ELF-1 (cell line): Measurements from ENCODE around the gene ERC2.
A peak's percentile ranks its signal among the peaks of the same experiment; 100 is the strongest.

Experiments
- DNase-seq: peaks from one replicate; pipeline ENCODE4 v3.0.0-alpha.2; 2016; ENCODE audit warnings: low read depth, low spot score

The ERC2 gene

GRCh38 chr3:55683666-55684270 lies 784.5 kb downstream of the ERC2 start:
- DNase-seq, result no peak

- DNase-seq, result no peak
Measured at GRCh38 chr3:55682461-55682860, 785.8 kb downstream of the ERC2 start.

DNA sequence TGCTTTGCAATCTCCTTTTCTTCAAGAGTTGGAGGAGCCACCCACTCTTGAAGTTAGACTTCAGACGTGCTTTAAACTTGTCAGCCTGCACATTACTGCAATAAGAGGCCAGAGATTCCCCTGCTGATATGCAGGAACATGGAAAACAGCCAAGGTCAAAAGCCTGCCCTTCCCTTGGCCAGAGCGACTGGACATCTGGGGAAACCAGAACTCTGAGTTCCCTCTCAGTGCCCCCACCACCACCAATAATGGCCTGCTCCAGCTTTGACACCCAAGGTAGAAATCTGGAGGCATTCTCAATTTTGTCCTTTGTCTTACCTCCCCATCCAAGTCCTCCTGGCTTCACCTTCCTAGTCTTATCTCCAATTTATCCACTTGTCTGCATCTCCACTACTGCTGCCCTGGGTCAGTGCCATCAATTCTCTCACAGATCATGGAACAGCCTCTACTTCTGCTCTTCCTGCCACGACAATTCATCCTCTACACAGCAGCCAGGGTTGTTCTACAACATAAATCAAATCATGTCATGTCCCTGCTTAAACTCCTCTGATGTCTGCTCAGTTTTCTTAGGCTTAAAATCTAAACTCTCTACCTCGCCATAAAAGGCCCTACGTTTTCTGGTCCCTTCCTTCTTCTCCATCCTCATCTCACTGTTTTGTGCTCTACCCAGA lies 789.6 kb downstream of the ERC2 start:
- DNase-seq, result no peak

DNA sequence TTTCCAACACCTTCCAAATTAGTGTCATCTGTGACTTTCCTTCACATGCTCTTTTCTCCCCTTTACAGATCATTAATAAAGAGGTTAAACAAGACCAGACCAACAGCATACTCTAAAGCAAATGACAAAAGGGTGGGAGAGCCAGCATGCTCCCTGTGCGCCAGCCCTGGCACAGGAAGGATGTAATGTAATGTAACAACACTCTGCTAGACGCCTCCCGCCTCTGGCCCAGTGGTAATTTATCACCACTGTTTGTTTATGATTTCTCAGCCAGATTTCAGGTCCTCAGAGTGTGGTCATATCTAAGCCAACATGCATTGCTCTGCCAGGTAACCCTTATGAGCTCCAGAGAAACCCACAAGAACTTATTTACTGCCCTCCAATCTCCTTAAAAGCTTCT lies 791.6 kb downstream of the ERC2 start:
- no peak for DNase-seq

GRCh38 chr3:55675478-55675877 lies 792.8 kb downstream of the ERC2 start:
- DNase-seq, result no peak

DNA sequence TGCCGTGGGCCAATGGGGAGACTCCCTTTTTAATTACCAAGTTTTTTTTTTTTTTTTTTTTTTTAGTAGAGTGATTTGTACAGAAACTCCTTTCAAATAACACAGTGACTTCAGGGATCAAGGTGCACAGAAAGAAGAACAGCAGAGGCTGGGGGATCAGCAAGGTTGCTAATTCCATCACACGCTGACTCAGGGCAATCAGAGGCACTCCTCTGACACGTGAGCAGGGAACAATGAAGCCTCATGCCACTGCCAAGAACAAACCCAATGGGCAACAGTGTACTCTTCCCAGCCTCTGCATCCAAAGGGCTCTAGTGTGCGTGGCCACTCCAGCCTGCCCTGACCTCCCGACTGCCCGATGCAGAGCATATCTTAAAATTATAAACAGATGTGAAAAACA lies 794.5 kb downstream of the ERC2 start:
- DNase-seq, result no peak

DNA sequence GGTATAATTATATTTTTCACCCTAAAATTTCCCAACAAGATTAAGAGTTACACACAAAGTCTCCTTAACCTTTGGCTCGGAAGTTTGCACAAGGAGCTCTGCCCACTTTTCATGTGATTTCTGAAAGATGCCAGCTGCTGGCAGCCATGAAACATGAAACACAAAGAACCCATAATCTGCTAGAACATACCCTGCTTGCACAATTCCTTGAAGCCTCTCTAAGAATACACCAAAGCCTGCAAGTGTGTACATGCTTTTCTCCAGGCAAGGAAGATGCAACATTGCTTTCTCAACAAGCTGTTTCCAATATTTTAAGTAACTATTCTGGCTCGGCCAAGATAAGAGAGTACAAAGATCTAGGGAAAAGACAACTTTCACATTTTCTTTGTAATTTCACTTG lies 799.1 kb downstream of the ERC2 start:
- no peak for DNase-seq

- DNase-seq, result peak; percentile 54
Measured at GRCh38 chr3:55668359-55668758, 799.9 kb downstream of the ERC2 start.

DNA sequence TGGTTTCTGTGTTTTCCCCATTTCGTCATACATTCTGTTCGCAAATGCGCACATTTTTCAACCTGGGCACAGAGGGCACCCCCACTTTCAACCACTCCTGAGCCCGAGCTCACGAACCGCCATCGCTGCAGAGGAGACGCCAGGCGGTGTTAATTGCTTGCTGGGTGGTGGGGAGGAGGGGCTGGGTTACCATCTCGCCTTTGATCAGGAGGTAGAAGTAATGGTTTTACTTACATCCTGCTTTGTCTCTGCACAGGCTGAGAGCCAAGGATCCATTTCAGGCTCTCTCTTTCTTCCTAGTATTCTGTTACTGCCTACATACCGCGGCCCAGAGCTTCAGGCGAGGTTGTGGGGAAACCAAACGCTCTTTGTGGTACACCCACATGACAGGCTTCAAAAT lies 803.9 kb downstream of the ERC2 start:
- DNase-seq, result no peak

- no peak for DNase-seq
Measured at GRCh38 chr3:55662683-55663082, 805.6 kb downstream of the ERC2 start.

DNA sequence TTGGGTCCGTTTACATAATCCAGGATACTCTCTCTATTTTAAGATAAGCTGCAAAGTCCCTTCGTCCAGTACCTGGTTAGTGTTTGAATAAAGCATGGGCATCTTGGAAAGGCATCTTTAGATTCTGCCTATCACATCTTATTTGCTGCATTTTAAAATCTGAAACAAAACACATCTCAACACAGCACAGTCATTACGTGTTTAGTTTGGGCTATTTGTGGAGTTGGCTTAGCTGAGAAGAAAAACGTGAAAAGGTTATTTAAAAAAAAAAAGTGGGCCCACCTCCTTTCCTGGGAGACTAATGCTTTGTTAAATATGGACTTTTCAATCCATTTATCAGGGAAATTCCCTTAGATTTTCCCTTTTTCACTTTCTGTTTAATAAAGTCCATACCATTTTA lies 806.7 kb downstream of the ERC2 start:
- no peak for DNase-seq

DNA sequence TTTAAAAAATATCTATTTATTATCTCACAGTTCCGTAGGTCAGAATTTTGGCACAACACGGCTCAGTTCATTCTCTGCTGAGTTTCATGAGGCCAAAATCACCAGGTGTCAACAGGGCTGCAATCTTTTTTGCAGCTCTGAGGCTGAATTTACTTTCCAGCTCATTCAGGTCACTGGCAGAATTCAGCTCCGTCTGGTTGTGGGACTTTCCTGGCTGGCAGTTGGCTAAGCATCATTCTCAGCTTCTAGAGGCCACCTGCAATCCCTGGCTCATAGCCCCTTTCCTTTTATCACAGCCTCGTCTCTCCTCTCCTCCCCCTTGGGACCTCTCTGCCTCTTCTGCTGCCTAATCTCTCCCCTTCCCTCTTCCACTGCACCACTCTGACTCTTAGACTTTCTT lies 807.1 kb downstream of the ERC2 start:
- DNase-seq, result no peak

DNA sequence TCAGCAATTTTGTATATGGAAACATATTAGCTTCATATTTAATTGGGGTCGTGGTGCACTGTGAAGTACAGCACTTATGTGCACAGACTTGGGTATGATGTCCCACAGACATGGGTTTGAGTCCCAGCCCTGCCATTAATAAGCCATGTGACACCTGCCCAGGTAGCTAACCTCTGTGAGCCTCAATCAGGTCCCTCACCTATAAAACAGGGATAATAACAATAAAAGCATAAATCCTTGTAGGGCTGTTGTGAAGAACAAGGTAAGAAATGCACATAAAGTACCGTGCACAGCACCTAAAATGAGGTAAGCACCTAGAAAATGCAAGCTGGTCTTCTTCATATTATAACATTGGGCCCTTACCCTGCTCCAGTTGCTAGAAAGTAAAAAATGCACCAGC lies 807.6 kb downstream of the ERC2 start:
- no peak for DNase-seq

- DNase-seq, result no peak
Measured at GRCh38 chr3:55659701-55660100, 808.6 kb downstream of the ERC2 start.

- DNase-seq, result no peak
Measured at GRCh38 chr3:55658690-55659562, 809.3 kb downstream of the ERC2 start.

DNA sequence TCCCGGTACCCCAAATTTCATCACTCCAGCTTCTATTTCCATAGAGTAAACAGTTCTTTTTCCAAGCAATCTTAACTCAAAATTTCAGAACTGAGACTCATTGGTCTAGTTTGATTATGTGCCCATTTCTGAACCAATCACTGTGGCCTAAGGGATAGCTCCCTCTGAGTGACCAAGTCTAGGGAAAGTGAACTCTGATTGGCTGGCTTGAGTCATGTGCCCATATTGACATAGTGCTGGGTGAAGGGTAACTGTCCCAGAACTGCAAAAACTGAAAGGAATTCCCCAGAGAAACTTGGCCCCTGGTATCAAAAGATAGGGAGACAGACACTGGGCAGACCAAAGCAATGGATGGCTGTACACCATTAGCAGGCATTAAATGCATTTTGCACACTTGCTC lies 810.0 kb downstream of the ERC2 start:
- DNase-seq, result no peak

- no peak for DNase-seq
Measured at GRCh38 chr3:55655544-55655943, 812.7 kb downstream of the ERC2 start.

- no peak for DNase-seq
Measured at GRCh38 chr3:55654123-55654760, 814.0 kb downstream of the ERC2 start.

- DNase-seq, result no peak
Measured at GRCh38 chr3:55651011-55651410, 817.3 kb downstream of the ERC2 start.

DNA sequence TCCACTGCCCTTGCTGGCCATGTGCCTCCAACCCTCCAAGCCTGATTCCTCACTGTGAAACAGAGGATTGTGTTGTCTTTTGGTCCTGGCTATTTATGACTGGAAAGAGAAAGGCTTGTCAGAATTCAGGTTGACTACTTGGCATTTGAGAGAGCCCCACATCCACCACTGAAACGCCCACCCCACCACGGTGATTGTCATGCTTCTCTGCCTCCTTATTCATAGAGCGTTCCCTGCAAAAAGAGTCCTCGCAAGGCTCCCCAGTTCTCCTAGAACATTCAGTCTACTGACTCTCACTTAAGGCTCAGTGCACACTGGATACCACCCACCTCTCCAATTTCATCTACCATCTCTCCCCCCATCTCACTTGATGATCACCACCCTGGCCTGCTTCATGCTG lies 818.3 kb downstream of the ERC2 start:
- DNase-seq, result no peak

DNA sequence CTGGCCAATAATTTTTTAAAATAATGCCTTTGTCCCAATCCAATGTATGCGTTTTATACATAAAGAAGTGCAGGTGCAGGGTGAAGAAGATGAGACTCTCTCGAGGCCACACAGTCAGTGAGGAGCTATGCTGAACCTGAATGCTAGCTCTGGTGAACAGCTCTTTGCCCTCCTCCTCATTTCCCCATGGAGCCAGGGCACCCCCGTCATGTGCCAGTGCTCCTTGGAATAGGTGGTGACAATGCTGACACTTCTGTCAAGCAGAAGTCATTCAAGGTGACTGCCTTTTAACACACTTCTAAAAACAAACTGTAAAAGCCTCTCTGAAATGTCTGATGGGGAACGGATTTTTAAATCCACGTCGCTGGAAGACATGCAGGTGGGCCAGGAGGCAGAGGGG lies 818.7 kb downstream of the ERC2 start:
- no peak for DNase-seq

DNA sequence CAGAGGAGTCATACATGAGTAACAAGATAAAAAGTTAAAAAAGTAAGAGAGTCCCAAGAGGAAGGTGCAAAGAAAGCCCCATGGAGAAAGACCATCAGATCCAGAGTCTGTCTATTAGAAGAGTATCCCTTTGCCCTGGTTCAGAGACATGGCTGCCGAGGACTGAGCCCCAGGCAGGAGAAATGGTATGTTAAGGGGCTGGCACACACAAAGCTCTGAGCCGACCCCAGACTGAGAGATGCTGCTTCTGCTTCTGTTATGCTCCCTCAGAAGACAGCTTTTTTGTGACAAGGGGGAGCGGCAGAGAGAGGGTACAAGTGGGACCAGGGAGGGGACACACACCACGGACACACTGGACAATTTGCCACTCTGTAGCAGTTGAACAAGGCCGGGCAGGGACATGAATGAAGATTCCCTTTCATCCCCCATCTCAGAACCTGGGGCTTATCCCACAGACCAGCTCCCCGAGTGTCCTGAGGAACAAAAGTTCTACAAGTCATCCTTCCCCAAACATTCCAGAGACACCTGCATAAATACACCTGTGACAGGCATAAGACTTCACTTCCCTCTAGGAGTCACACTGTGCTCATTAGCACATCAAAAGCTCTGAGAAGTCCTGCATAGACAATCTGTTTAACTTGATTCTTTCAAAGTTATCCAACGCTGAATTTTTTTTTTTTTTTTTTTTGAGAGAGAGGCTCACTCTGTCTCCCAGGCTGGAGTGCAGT lies 819.5 kb downstream of the ERC2 start:
- DNase-seq, result peak; percentile 58
